ENCODE measurements around the gene POM121L2. TPM values are rescaled to one million over a fixed set of nuclear protein-coding genes. Genes with fewer than 3 reads are reported as not detected.

The POM121L2 gene
- total and polyA plus RNA-seq, 9 of the 15 experiments (the other 6 are each of a cell fraction or from before 2014, with no cell fraction given) = 0.23 to 0.45 TPM; not detected in 7

DNA sequence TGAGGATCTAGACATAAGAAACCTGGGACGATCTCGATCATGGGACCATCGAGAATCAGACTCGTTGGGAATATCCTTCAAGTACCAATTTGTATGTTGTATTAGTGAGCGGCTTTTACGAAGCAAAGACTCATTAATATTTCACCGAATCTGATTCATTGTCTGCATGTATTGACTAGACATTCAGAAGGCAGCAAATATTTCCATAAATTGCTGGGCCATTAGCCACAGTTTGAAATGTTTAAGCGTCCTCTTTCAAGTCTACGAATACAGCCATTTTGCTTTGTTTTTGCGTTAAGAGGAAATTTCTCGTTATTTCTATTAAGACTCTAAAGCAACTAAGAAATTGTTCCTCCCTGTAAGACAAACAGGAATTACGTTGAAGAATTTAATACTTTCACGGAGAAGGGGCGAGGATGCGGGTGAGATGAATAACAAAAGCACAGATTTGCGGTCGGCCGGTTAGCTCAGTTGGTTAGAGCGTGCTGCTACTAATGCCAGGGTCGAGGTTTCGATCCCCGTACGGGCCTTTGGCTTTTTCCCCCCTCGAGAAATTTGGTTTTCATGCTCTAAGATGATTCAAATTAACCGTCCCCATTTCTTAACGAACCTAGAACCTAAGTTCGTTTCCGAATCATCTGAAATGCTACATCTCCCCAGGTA, 18.5 kb downstream of the POM121L2 start (continued):
- TF ChIP-seq, protein P1, sequence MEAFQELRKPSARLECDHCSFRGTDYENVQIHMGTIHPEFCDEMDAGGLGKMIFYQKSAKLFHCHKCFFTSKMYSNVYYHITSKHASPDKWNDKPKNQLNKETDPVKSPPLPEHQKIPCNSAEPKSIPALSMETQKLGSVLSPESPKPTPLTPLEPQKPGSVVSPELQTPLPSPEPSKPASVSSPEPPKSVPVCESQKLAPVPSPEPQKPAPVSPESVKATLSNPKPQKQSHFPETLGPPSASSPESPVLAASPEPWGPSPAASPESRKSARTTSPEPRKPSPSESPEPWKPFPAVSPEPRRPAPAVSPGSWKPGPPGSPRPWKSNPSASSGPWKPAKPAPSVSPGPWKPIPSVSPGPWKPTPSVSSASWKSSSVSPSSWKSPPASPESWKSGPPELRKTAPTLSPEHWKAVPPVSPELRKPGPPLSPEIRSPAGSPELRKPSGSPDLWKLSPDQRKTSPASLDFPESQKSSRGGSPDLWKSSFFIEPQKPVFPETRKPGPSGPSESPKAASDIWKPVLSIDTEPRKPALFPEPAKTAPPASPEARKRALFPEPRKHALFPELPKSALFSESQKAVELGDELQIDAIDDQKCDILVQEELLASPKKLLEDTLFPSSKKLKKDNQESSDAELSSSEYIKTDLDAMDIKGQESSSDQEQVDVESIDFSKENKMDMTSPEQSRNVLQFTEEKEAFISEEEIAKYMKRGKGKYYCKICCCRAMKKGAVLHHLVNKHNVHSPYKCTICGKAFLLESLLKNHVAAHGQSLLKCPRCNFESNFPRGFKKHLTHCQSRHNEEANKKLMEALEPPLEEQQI (IDR thresholded peaks at IDR 0.05) = peak; percentile 33; the same call in 1 of the 2 replicates
- TF ChIP-seq, protein P2, sequence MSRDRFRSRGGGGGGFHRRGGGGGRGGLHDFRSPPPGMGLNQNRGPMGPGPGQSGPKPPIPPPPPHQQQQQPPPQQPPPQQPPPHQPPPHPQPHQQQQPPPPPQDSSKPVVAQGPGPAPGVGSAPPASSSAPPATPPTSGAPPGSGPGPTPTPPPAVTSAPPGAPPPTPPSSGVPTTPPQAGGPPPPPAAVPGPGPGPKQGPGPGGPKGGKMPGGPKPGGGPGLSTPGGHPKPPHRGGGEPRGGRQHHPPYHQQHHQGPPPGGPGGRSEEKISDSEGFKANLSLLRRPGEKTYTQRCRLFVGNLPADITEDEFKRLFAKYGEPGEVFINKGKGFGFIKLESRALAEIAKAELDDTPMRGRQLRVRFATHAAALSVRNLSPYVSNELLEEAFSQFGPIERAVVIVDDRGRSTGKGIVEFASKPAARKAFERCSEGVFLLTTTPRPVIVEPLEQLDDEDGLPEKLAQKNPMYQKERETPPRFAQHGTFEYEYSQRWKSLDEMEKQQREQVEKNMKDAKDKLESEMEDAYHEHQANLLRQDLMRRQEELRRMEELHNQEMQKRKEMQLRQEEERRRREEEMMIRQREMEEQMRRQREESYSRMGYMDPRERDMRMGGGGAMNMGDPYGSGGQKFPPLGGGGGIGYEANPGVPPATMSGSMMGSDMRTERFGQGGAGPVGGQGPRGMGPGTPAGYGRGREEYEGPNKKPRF (IDR thresholded peaks at IDR 0.05; ENCODE audit: low read depth, low read length) = no peak
- TF ChIP-seq TAF1 (IDR thresholded peaks at IDR 0.05; ENCODE audit: control insufficient read depth, extremely low read depth, insufficient read depth, low read length, severe bottlenecking) (no peak), FOXK1 (CRISPR knock-in tag; IDR thresholded peaks at IDR 0.05; ENCODE audit: borderline replicate concordance) (no peak), HDAC2 (IDR thresholded peaks at IDR 0.05) (peak; percentile 76; the same call in 1 of the 2 replicates), STAT5A (IDR thresholded peaks at IDR 0.05; ENCODE audit: borderline replicate concordance, low read length) (no peak)
- TF ChIP-seq, protein P3, sequence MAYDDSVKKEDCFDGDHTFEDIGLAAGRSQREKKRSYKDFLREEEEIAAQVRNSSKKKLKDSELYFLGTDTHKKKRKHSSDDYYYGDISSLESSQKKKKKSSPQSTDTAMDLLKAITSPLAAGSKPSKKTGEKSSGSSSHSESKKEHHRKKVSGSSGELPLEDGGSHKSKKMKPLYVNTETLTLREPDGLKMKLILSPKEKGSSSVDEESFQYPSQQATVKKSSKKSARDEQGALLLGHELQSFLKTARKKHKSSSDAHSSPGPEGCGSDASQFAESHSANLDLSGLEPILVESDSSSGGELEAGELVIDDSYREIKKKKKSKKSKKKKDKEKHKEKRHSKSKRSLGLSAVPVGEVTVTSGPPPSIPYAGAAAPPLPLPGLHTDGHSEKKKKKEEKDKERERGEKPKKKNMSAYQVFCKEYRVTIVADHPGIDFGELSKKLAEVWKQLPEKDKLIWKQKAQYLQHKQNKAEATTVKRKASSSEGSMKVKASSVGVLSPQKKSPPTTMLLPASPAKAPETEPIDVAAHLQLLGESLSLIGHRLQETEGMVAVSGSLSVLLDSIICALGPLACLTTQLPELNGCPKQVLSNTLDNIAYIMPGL (CRISPR knock-in tag; IDR thresholded peaks at IDR 0.05) = 0 out of 2 replicates have a peak, but pooled peaks have one; percentile 33
- TF ChIP-seq, protein P4, sequence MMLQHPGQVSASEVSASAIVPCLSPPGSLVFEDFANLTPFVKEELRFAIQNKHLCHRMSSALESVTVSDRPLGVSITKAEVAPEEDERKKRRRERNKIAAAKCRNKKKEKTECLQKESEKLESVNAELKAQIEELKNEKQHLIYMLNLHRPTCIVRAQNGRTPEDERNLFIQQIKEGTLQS (IDR thresholded peaks at IDR 0.05) = no peak
- TF ChIP-seq, protein P4 (CRISPR knock-in tag; conservative IDR thresholded peaks at IDR 0.05) = no peak
- TF ChIP-seq, protein P5, sequence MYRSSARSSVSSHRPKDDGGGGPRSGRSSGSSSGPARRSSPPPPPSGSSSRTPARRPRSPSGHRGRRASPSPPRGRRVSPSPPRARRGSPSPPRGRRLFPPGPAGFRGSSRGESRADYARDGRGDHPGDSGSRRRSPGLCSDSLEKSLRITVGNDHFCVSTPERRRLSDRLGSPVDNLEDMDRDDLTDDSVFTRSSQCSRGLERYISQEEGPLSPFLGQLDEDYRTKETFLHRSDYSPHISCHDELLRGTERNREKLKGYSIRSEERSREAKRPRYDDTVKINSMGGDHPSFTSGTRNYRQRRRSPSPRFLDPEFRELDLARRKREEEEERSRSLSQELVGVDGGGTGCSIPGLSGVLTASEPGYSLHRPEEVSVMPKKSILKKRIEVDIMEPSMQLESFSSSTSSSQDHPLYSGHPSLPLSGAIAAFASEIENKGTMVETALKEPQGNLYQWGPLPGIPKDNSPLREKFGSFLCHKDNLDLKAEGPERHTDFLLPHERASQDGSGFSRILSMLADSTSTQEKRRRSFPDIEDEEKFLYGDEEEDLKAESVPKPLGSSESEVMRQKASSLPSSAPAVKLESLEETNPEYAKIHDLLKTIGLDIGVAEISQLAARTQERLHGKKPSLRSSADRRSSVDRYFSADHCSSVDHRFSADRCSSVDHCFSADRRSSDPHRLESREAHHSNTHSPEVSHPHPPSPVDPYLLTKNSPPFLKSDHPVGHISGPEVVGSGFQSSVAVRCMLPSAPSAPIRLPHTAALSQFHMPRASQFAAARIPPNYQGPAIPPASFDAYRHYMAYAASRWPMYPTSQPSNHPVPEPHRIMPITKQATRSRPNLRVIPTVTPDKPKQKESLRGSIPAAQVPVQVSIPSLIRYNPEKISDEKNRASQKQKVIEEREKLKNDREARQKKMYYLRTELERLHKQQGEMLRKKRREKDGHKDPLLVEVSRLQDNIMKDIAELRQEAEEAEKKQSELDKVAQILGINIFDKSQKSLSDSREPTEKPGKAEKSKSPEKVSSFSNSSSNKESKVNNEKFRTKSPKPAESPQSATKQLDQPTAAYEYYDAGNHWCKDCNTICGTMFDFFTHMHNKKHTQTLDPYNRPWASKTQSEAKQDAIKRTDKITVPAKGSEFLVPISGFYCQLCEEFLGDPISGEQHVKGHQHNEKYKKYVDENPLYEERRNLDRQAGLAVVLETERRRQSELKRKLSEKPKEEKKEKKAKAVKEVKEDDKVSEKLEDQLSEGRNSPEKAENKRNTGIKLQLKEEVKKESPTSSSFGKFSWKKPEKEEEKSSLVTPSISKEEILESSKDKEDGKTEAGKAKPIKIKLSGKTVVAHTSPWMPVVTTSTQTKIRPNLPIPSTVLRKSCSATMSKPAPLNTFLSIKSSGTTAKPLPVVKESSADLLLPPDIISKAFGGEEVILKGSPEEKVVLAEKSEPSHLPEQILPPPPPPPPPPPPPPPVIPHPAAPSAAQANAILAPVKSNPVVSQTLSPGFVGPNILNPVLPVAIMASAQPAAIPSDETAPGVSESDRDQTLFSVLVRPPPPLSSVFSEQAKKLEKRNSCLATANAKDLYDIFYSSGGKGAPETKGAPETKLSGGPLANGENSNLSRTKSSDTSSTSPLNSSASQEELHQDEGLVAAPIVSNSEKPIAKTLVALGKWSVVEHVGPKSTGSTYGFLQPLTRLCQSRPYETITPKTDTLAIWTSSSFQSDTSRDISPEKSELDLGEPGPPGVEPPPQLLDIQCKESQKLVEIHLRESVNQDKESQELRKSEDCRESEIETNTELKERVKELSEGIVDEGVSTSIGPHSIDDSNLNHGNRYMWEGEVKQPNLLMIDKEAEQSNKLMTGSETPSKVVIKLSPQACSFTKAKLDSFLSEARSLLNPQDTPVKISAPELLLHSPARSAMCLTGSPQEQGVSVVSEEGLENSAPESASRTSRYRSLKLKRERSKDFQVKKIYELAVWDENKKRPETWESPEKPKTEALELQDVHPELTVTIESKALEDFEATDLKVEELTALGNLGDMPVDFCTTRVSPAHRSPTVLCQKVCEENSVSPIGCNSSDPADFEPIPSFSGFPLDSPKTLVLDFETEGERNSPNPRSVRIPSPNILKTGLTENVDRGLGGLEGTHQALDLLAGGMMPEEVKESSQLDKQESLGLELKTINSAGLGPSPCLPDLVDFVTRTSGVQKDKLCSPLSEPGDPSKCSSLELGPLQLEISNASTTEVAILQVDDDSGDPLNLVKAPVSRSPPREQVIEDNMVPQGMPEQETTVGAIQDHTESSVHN (IDR thresholded peaks at IDR 0.05; ENCODE audit: borderline replicate concordance in 1 of 2, low read depth in 1 of 2) = no peak
